Upper lobe of left lung (tissue), 4 donors: ENCODE measurements around the gene NUTF2.

Source experiments
- EP300 ChIP-seq, 4 donors: sonication (generic); formaldehyde crosslinking; IDR thresholded peaks; one replicate each; pipeline ENCODE4 v1.5.1; 2017; ENCODE audit warnings: antibody characterized with exemption in 4 of 4, control low read depth in 2 of 4
- POLR2A ChIP-seq, 4 donors: fragments of 450-650 bp; IDR thresholded peaks; one replicate each; pipeline ENCODE4 v1.5.1; 2016 to 2017; ENCODE audit warnings: antibody characterized with exemption in 4 of 4, mild to moderate bottlenecking in 2 of 4
- TF ChIP-seq, protein P1 (sequence below), 6 experiments: fragments of 450-650 bp in 4 of 6; fragments of 200-600 bp in 2 of 6; sonication (generic) in 2 of 6; IDR thresholded peaks; one replicate each; pipeline ENCODE4 v1.5.1; 2016 to 2019; ENCODE audit warnings: antibody characterized with exemption in 6 of 6

DNA sequence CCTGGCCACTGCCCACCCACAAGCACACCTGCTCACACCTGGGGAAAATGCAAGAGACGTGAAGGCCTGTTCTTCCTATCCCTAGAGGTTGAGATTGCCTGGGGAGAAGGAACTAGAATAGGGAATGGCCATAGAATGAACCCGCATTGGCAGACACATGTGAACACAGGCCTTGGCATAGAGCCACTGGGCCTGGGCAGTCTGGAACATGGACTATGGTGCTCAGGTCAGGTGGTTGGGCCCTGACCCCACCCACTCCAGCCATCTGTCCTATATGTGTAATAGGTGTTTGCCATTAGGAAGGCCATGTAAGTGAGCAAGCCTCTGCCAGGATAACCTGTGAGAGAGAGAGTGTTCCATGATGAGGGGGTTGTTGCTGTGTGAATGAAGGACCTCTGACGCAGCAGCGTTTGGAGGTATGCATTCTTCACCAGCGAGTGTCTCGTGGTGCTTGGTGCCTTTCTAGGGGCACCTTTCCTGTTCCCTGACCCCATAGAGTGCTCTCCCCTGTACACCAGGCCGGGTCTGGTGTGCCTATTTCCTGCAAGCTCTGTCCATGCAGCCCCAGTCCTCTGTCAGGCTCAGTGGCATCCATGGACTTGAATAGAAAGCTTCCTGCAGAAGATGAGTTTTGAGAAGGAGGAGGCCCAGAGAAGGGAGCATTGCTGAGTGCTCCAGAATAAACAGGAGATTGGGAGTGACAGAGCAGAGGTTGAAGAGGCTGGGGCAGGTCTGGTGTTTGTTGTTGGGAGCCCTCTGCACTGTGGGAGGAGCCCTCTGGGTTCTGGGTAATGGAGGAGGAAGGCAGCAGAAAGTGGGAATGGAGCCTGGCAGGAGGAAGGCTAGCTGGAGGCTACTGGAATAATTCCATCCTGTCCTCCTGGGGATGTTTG lies 69.3 kb downstream of the NUTF2 start:
- TF ChIP-seq, protein P1, sequence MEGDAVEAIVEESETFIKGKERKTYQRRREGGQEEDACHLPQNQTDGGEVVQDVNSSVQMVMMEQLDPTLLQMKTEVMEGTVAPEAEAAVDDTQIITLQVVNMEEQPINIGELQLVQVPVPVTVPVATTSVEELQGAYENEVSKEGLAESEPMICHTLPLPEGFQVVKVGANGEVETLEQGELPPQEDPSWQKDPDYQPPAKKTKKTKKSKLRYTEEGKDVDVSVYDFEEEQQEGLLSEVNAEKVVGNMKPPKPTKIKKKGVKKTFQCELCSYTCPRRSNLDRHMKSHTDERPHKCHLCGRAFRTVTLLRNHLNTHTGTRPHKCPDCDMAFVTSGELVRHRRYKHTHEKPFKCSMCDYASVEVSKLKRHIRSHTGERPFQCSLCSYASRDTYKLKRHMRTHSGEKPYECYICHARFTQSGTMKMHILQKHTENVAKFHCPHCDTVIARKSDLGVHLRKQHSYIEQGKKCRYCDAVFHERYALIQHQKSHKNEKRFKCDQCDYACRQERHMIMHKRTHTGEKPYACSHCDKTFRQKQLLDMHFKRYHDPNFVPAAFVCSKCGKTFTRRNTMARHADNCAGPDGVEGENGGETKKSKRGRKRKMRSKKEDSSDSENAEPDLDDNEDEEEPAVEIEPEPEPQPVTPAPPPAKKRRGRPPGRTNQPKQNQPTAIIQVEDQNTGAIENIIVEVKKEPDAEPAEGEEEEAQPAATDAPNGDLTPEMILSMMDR (IDR thresholded peaks at IDR 0.05): no peak
- TF ChIP-seq POLR2A (IDR thresholded peaks at IDR 0.05): no peak
- TF ChIP-seq EP300 (IDR thresholded peaks at IDR 0.05): no peak
